HG02610 (cell line): Measurements from ENCODE around the gene C22orf23.

ENCODE experiments used
- ATAC-seq: cut with Tn5 transposase; IDR thresholded peaks from one replicate; pipeline ENCODE4 v1.9.1; 2021; ENCODE audit warnings: mild to moderate bottlenecking, moderate library complexity; ENCODE audit not compliant: unreplicated experiment

The C22orf23 gene

DNA sequence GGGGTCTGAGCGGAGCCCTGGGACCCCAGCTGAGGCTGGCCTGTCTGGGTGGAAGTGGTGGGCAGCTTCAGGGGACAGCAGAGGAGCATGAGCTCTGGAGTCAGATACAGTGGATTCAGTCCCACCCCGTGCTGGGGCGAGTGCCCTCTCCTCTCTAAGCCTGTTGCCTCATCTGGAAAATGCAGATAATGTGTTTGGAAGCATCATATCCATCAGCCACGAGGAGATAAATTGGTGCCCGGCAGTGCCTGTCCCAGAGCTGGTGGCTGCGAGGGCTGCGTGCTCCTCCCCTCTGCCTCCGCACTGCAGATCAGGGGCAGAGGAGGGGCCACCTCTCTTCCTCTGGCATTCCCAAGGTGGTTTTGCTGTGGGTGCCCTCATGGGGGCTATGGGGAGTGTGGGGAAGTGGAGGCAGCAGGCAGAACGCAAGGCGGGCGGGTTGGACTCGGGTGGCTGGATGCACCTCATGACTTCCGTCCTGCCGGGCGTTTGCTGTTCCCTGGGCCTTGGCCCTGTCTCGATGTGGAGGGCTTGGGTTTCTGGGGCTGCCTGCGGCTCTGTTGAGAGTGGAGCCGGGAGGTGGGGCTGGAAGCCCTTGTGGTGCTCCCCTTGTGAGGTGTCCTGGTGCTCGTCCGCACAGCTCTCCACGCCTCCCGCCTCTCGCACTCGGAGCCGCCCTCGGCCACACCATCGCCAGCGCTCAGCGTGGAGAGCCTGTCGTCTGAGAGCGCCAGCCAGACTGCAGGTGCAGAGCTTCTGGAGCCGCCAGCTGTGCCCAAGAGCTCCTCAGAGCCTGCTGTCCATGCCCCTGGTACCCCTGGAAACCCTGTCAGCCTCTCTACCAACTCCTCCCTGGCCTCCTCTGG lies 26.4 kb downstream of the C22orf23 start:
- no peak for ATAC-seq

DNA sequence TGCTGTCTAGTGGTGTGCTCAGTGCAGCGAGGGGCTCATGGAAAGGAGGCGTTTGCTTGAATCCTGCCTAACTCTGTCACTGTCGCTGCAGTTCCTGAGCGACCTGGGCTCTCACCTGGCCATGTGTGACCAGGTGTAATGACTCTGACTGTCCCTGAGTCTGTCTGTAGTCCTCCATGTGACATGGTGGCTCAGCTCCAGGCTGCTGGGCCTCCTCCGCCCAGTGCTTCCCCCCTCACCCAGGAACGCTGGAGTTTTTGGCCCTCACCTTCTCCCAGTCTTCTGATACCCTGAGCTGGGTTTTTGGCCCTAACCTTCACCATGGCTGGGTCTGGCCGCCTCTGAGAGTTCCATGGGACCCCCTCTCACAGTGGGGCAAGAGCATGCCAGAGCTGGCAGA lies 27.0 kb downstream of the C22orf23 start:
- ATAC-seq: no peak

- no peak for ATAC-seq
These were observed 27.6 kb downstream of the C22orf23 start for GRCh38 chr22:37925767-37926166.

- no peak for ATAC-seq
These were observed 28.1 kb downstream of the C22orf23 start for GRCh38 chr22:37925330-37925729.

GRCh38 chr22:37924386-37925065 lies 28.9 kb downstream of the C22orf23 start:
- no peak for ATAC-seq

DNA sequence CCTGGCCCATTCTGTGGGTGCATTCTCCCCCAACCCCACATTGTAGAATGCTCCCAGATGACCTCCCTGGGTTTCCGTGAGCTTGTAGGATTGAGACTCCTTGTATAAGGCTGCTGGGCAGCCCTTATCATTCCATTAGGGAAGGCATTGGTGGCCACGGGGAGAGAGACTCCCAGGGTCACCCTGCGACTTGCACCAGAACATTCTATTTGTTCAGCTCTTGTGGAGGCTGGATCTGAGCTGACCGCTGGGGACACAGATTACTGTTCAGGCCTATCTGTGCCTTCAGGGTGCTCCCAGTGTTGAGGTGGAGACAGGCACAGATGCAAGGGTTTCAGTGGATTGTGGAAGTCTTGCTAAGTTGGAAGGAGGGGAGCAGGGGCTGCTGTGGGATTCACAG lies 29.5 kb downstream of the C22orf23 start:
- ATAC-seq: no peak

- no peak for ATAC-seq
These were observed 31.2 kb downstream of the C22orf23 start for GRCh38 chr22:37922191-37922590.

GRCh38 chr22:37920126-37920525 lies 33.3 kb downstream of the C22orf23 start:
- no peak for ATAC-seq

DNA sequence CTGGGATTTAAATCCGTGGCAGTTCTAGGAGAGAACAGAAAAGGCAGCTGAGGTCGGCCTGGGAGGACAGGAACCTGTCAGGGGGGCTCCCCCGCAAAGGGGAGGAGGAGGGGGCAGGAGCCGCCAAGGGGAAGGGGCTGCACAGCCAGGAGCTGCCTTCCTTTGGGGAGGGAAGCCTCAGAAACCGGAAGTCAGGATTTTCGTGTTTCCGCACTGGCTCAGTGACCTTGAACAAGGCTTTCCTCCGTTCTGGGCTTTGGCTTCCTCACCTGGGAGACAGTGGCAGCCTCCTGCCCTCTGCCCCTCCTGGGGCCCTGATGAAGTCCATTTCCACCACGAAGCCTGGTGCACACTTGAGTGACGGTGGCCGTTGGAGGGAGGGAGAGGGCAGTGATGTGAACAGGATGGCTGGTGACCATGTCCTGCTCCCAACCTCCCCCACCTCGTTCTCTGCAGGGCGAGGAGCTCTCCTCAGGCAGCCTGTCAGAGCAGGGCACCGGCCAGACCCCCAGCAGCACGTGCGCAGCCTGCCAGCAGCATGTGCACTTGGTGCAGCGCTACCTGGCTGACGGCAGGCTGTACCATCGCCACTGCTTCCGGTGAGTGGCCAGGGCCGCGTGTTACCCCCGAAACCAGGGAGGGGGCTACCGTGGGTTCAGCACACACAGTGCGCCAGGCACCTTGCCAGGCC lies 34.7 kb downstream of the C22orf23 start:
- no peak for ATAC-seq

GRCh38 chr22:37917874-37918548 lies 35.4 kb downstream of the C22orf23 start:
- no peak for ATAC-seq

DNA sequence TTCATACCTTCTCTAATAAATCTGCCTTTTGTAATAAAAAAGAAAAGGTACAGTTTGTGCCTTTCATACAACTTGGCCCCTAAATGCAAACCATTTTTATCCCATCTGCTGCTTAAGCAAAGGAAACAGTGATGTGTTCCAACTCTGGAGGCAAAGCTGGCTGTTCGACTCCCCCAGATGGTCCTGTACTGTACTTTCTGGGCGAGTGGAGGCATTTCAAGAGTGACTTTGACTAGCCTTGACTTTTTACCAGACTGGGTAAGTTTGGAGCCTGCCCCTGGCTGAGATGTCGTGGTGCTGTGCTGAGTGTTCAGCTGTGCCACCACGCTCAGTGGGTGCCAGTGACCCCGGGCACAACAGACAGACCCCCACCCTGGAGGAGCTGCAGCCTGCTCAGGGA lies 37.1 kb downstream of the C22orf23 start:
- no peak for ATAC-seq

- ATAC-seq: no peak
These were observed 40.1 kb downstream of the C22orf23 start for GRCh38 chr22:37913233-37913721.

DNA sequence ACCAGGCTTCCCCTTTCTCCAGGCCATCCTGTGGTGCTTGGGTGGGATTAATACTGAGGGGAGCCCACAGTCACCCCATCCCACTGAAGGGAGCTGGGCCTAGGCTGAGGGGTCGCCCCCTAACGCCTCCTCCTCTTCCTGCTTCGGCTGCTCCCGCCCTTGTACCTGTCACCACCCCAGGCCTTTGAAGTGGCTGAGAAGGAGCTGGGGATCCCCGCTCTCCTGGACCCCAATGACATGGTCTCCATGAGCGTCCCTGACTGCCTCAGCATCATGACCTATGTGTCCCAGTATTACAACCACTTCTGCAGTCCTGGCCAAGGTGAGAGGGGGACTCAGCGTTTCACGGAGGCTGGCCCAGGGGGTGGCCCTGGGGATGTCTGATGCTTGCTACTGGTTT lies 41.2 kb downstream of the C22orf23 start:
- ATAC-seq: no peak

- no peak for ATAC-seq
These were observed 41.7 kb downstream of the C22orf23 start for GRCh38 chr22:37911697-37912096.

- no peak for ATAC-seq
These were observed 42.3 kb downstream of the C22orf23 start for GRCh38 chr22:37910890-37911672.

- no peak for ATAC-seq
These were observed 43.6 kb downstream of the C22orf23 start for GRCh38 chr22:37909766-37910165.

GRCh38 chr22:37907036-37907954 lies 46.1 kb downstream of the C22orf23 start:
- ATAC-seq: no peak

- peak; percentile 27 for ATAC-seq
These were observed 46.9 kb downstream of the C22orf23 start for GRCh38 chr22:37906364-37907008.
